Measurements from ENCODE around the gene SMNDC1.
"Not testable (repeated sequence)": the region's sequence is repeated elsewhere in the genome, so short reads cannot be mapped to it uniquely, and the experiment has no call there.

The SMNDC1 gene

DNA sequence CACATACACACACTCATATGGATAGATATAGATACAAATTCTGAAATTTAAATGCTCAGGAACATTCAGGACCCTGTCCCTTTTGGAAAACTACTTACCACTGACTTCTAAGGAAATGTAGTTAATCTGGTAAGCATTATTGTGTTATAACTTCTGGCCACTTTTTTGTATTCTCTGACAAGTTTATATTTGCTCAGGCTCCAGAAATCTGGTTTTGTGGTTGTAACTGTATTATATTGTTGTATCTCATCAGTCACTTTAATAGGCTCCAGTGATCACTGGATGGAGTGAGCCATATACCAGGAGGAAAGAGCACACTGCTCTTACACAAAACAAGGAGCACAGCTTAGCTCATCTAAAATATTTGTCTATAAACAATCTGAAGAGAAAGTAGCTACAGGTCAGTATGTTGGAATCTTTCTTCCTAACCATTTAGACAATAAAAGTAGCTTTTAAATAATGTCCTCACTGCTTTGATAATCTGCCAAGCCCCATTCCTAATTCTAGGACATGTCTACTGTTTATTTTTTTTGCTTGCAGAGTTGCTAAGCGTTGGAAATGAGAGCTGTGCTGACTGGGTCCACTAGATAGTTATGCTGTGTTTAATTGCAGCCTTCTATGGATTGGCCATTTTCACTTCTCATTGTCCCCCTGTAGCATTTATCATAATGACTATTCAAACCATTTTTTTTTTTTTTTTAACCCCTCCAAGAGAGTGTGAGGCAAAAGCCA lies 43.8 kb downstream of the SMNDC1 start:
- Histone ChIP-seq H3K36me3 (ENCODE audit: control insufficient read depth in 5 of 5, insufficient read depth in 5 of 5, low read length in 5 of 5) (peaks cover 0 to 3% (median 0%) of the 10 kb centered on the region in 5 donors), H3K27ac (ENCODE audit: low read depth, low read length) (no peak overlapping the region), H3K9ac (ENCODE audit: low read length in 5 of 5) (no peak overlapping the region), H3K27me3 (ENCODE audit: control insufficient read depth in 5 of 5, insufficient read depth in 4 of 5, low read length in 5 of 5) (no peaks in the 10 kb centered on the region), H3K9me3 (ENCODE audit: control insufficient read depth in 5 of 5, low read length in 5 of 5) (peaks cover 0 to 1% (median 0%) of the 10 kb centered on the region in 5 donors), H3K4me3 (ENCODE audit: low read depth in 1 of 5, low read length in 5 of 5) (no peak overlapping the region), H3K4me1 (ENCODE audit: control insufficient read depth in 5 of 5, insufficient read depth in 5 of 5, low read length in 5 of 5) (no peaks in the 10 kb centered on the region)

DNA sequence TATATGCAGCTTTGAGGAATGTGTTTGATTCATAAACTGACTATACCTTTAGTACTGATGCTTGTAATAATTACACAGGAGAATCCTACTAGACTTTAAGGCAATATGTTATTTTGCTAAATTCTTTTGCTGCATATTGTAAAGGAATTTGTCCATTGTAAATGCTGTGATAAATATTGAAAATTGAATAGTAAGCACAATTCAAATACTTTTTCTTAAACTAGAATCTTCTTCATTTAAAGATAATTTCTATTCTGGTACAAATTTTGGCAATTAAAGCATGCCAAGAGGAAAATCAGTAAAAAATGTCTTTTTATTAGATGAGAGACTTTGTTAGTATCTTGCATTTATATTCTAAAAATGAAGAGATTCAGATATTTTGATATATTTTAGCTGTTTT lies 45.4 kb downstream of the SMNDC1 start:
- Histone ChIP-seq H3K36me3 (ENCODE audit: control insufficient read depth in 5 of 5, insufficient read depth in 5 of 5, low read length in 5 of 5) (peaks cover 0 to 3% (median 0%) of the 10 kb centered on the region in 5 donors), H3K27me3 (ENCODE audit: control insufficient read depth in 5 of 5, insufficient read depth in 4 of 5, low read length in 5 of 5) (no peaks in the 10 kb centered on the region), H3K27ac (ENCODE audit: low read depth, low read length) (no peak overlapping the region), H3K9ac (ENCODE audit: low read length in 5 of 5) (no peak overlapping the region), H3K9me3 (ENCODE audit: control insufficient read depth in 5 of 5, low read length in 5 of 5) (peaks cover 0 to 6% (median 0%) of the 10 kb centered on the region in 5 donors), H3K4me1 (ENCODE audit: control insufficient read depth in 5 of 5, insufficient read depth in 5 of 5, low read length in 5 of 5) (no peaks in the 10 kb centered on the region), H3K4me3 (ENCODE audit: low read depth in 1 of 5, low read length in 5 of 5) (no peak overlapping the region)

DNA sequence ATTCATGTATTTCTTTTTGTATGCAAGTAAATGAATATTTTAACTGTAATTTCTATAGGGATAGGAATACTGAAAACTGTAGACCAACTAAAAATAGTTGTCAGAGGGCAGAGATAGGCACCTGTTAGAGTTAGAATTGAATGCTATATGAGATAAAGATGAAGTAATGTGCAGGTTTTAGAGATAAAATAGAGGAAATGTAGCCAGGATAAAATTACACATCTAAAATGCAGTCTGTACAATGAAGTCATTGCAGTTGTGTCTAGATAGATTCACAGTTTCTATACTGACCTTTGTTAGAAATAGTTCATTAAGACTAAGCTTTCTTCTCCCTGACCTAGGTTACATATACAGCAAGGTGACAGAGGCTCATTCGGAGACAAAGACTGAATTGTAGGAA lies 46.2 kb downstream of the SMNDC1 start:
- Histone ChIP-seq H3K27me3 (ENCODE audit: control insufficient read depth in 5 of 5, insufficient read depth in 4 of 5, low read length in 5 of 5) (no peaks in the 10 kb centered on the region), H3K9me3 (ENCODE audit: control insufficient read depth in 5 of 5, low read length in 5 of 5) (peaks cover 0 to 6% (median 0%) of the 10 kb centered on the region in 5 donors), H3K4me1 (ENCODE audit: control insufficient read depth in 5 of 5, insufficient read depth in 5 of 5, low read length in 5 of 5) (no peaks in the 10 kb centered on the region), H3K9ac (ENCODE audit: low read length in 5 of 5) (no peak overlapping the region), H3K4me3 (ENCODE audit: low read depth in 1 of 5, low read length in 5 of 5) (no peak overlapping the region), H3K27ac (ENCODE audit: low read depth, low read length) (no peak overlapping the region), H3K36me3 (ENCODE audit: control insufficient read depth in 5 of 5, insufficient read depth in 5 of 5, low read length in 5 of 5) (peaks cover 0 to 3% (median 0%) of the 10 kb centered on the region in 5 donors)

DNA sequence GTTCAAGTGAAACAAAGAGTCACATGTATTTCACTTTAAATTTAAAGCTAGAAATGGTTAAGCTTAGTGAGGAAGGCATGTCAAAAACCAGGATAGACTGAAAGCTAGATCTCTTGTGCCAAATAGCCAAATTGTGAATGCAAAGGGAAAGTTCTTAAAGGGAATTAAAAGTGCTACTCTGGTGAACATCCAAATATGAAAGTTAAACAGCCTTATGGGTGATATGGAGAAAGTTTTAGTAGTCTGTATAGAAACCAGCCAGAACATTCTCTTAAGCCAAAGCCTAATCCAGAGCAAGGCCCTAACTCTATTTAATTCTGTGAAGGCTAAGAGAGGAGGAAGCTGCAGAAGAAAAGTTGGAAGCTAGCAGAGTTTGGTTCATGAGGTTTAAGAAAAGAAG lies 50.3 kb downstream of the SMNDC1 start:
- peaks cover 0 to 6% (median 0%) of the 10 kb centered on the region in 5 donors for H3K9me3 ChIP-seq (ENCODE audit: control insufficient read depth in 5 of 5, low read length in 5 of 5)
- no peaks in the 10 kb centered on the region for H3K27me3 ChIP-seq (ENCODE audit: control insufficient read depth in 5 of 5, insufficient read depth in 4 of 5, low read length in 5 of 5)
- no peaks in the 10 kb centered on the region for H3K4me1 ChIP-seq (ENCODE audit: control insufficient read depth in 5 of 5, insufficient read depth in 5 of 5, low read length in 5 of 5)
- H3K9ac ChIP-seq (ENCODE audit: low read length in 5 of 5): no peak overlapping the region
- no peaks in the 10 kb centered on the region for H3K36me3 ChIP-seq (ENCODE audit: control insufficient read depth in 5 of 5, insufficient read depth in 5 of 5, low read length in 5 of 5)
- H3K27ac ChIP-seq (ENCODE audit: low read depth, low read length): no peak overlapping the region
- no peak overlapping the region for H3K4me3 ChIP-seq (ENCODE audit: low read depth in 1 of 5, low read length in 5 of 5)

DNA sequence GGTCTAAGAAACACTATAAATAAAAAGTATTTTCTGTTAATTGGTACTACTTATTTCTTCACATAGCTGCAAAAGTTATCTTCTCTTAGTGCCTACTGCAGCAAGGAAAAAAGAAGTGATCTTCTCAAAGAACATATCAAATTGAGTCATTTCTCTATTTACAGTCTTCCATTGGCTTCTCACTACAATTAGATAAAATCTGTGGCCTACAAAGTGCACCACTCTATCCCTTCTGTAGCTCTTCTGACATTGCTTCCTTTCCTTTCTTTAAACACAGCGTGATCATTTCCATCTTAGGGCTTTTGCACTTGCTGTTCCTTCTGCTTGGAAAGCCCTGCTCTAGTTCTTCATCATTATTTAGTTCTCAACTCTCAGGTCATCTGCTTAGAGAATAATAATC lies 52.6 kb downstream of the SMNDC1 start:
- H3K4me3 ChIP-seq (ENCODE audit: low read depth in 1 of 5, low read length in 5 of 5): no peak overlapping the region
- H3K9ac ChIP-seq (ENCODE audit: low read length in 5 of 5): no peak overlapping the region
- no peaks in the 10 kb centered on the region for H3K27me3 ChIP-seq (ENCODE audit: control insufficient read depth in 5 of 5, insufficient read depth in 4 of 5, low read length in 5 of 5)
- peaks cover 0 to 6% (median 0%) of the 10 kb centered on the region in 5 donors for H3K9me3 ChIP-seq (ENCODE audit: control insufficient read depth in 5 of 5, low read length in 5 of 5)
- H3K36me3 ChIP-seq (ENCODE audit: control insufficient read depth in 5 of 5, insufficient read depth in 5 of 5, low read length in 5 of 5): no peaks in the 10 kb centered on the region
- no peak overlapping the region for H3K27ac ChIP-seq (ENCODE audit: low read depth, low read length)
- H3K4me1 ChIP-seq (ENCODE audit: control insufficient read depth in 5 of 5, insufficient read depth in 5 of 5, low read length in 5 of 5): no peaks in the 10 kb centered on the region

DNA sequence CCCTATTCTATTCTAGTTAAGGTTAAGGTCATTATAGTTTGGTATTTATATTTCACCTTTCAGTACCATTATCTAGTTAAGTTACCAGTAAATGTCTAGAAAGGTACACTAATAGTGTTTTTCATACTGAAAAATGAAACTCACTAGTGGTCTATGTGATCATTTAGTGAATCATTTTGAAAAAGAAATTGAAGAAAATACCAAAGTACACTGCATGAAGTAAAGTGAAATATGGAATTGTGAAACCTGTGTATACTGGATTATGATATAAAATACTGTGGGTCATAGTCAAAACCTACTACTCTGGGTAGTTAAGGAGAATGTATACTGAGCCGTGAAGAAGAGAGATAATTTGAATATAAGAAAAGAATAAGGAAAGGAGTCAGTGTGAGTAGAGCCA lies 53.3 kb downstream of the SMNDC1 start:
- H3K36me3 ChIP-seq (ENCODE audit: control insufficient read depth in 5 of 5, insufficient read depth in 5 of 5, low read length in 5 of 5); H3K9ac ChIP-seq (ENCODE audit: low read length in 5 of 5); H3K27ac ChIP-seq (ENCODE audit: low read depth, low read length); H3K9me3 ChIP-seq (ENCODE audit: control insufficient read depth in 5 of 5, low read length in 5 of 5); H3K4me3 ChIP-seq (ENCODE audit: low read depth in 1 of 5, low read length in 5 of 5); H3K27me3 ChIP-seq (ENCODE audit: control insufficient read depth in 5 of 5, insufficient read depth in 4 of 5, low read length in 5 of 5); H3K4me1 ChIP-seq (ENCODE audit: control insufficient read depth in 5 of 5, insufficient read depth in 5 of 5, low read length in 5 of 5): not testable (repeated sequence)

DNA sequence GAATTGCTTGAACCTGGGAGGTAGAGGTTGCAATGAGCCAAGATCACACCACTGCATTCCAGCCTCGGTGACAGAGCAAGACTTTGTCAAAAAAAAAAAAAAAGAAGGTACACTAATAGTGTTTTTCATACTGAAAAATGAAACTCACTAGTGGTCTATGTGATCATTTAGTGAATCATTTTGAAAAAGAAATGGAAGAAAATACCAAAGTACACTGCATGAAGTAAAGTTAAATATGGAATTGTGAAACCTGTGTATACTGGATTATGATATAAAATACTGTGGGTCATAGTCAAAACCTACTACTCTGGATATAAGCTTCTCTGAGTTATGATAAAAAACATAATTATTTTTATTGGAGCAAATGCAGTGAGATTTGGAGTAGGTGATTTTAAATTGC lies 55.2 kb downstream of the SMNDC1 start:
- H3K27ac ChIP-seq (ENCODE audit: low read depth, low read length); H3K9ac ChIP-seq (ENCODE audit: low read length in 5 of 5); H3K4me3 ChIP-seq (ENCODE audit: low read depth in 1 of 5, low read length in 5 of 5); H3K9me3 ChIP-seq (ENCODE audit: control insufficient read depth in 5 of 5, low read length in 5 of 5); H3K4me1 ChIP-seq (ENCODE audit: control insufficient read depth in 5 of 5, insufficient read depth in 5 of 5, low read length in 5 of 5); H3K27me3 ChIP-seq (ENCODE audit: control insufficient read depth in 5 of 5, insufficient read depth in 4 of 5, low read length in 5 of 5): not testable (repeated sequence)
- peaks cover 0 to 14% (median 3%) of the 10 kb centered on the region in 5 donors for H3K36me3 ChIP-seq (ENCODE audit: control insufficient read depth in 5 of 5, insufficient read depth in 5 of 5, low read length in 5 of 5)

DNA sequence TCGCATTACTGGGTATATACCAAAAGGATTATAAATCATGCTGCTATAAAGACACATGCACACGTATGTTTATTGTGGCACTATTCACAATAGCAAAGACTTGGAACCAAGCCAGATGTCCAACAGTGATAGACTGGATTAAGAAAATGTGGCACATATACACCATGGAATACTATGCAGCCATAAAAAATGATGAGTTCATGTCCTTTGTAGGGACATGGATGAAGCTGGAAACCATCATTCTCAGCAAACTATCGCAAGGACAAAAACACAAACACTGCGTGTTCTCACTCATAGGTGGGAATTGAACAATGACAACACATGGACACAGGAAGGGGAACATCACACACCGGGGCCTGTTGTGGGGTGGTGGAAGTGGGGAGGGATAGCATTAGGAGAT lies 56.9 kb downstream of the SMNDC1 start:
- H3K4me3 ChIP-seq (ENCODE audit: low read depth in 1 of 5, low read length in 5 of 5); H3K9ac ChIP-seq (ENCODE audit: low read length in 5 of 5); H3K4me1 ChIP-seq (ENCODE audit: control insufficient read depth in 5 of 5, insufficient read depth in 5 of 5, low read length in 5 of 5); H3K27ac ChIP-seq (ENCODE audit: low read depth, low read length); H3K9me3 ChIP-seq (ENCODE audit: control insufficient read depth in 5 of 5, low read length in 5 of 5); H3K27me3 ChIP-seq (ENCODE audit: control insufficient read depth in 5 of 5, insufficient read depth in 4 of 5, low read length in 5 of 5): not testable (repeated sequence)
- H3K36me3 ChIP-seq (ENCODE audit: control insufficient read depth in 5 of 5, insufficient read depth in 5 of 5, low read length in 5 of 5): peaks cover 0 to 14% (median 3%) of the 10 kb centered on the region in 5 donors

DNA sequence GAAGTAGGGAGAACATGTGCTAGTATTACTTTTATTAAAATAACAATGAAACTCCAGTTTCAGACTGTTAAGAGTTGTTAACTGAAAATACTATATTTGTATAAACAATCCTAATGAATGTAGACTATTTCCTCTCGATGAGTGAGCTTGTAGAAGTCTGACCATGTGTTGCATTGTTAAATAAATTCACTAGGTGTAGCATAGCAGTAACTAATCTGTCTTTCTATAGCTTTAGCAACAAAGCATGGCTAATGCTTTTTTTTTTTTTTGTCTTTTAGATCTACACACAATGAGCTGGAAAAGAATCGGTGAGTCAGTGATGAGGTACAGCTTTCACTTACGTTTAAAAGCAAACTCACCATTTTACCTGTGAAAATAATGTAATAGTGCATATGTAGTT lies 60.2 kb downstream of the SMNDC1 start:
- Histone ChIP-seq H3K4me3 (ENCODE audit: low read depth in 1 of 5, low read length in 5 of 5) (no peak overlapping the region), H3K9me3 (ENCODE audit: control insufficient read depth in 5 of 5, low read length in 5 of 5) (no peaks in the 10 kb centered on the region), H3K27ac (ENCODE audit: low read depth, low read length) (no peak overlapping the region), H3K4me1 (ENCODE audit: control insufficient read depth in 5 of 5, insufficient read depth in 5 of 5, low read length in 5 of 5) (no peaks in the 10 kb centered on the region), H3K36me3 (ENCODE audit: control insufficient read depth in 5 of 5, insufficient read depth in 5 of 5, low read length in 5 of 5) (peaks cover 0 to 14% (median 3%) of the 10 kb centered on the region in 5 donors), H3K9ac (ENCODE audit: low read length in 5 of 5) (no peak overlapping the region), H3K27me3 (ENCODE audit: control insufficient read depth in 5 of 5, insufficient read depth in 4 of 5, low read length in 5 of 5) (no peaks in the 10 kb centered on the region)

DNA sequence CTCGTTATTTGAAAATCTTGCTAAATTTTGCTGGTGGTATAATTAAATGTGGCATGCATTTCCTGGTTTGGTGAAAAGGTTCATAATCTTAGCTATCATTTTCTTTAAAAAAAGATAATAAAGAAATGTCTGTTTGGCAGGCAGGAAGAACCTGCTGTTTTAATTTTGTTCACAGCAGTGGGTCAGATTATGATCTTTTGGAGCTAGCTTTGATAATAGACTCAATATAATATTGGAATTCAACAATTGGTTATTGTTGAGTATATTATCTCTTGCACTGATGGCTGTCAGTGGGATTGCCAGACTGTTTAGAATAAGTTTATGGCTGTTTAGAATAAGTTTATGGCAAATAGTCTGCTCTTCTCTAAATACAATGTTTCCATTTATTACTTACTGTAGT lies 62.2 kb downstream of the SMNDC1 start:
- no peak overlapping the region for H3K9ac ChIP-seq (ENCODE audit: low read length in 5 of 5)
- H3K27ac ChIP-seq (ENCODE audit: low read depth, low read length): no peak overlapping the region
- H3K36me3 ChIP-seq (ENCODE audit: control insufficient read depth in 5 of 5, insufficient read depth in 5 of 5, low read length in 5 of 5): peaks cover 3 to 14% (median 5%) of the 10 kb centered on the region in 5 donors
- H3K27me3 ChIP-seq (ENCODE audit: control insufficient read depth in 5 of 5, insufficient read depth in 4 of 5, low read length in 5 of 5): no peaks in the 10 kb centered on the region
- H3K4me3 ChIP-seq (ENCODE audit: low read depth in 1 of 5, low read length in 5 of 5): no peak overlapping the region
- H3K9me3 ChIP-seq (ENCODE audit: control insufficient read depth in 5 of 5, low read length in 5 of 5): no peaks in the 10 kb centered on the region
- H3K4me1 ChIP-seq (ENCODE audit: control insufficient read depth in 5 of 5, insufficient read depth in 5 of 5, low read length in 5 of 5): no peaks in the 10 kb centered on the region

Measured in subcutaneous abdominal adipose tissue (tissue), 5 donors.